Osteocyte (in vitro differentiated cells): ENCODE measurements around the gene RPS17. TPM values are rescaled to one million over a fixed set of nuclear protein-coding genes. Genes with fewer than 3 reads are reported as not detected.

Source experiments
- DNase-seq: peaks from one replicate; pipeline ENCODE4 v3.0.0; 2021; ENCODE audit warnings: mixed read lengths; ENCODE audit not compliant: unreplicated experiment; ENCODE audit errors: extremely low spot score
- H3K27ac Mint-ChIP-seq: one replicate; pipeline ENCODE4 v1.8.0; 2021; ENCODE audit warnings: mild to moderate bottlenecking, mixed read lengths; ENCODE audit not compliant: unreplicated experiment
- H3K27me3 Mint-ChIP-seq: one replicate; pipeline ENCODE4 v1.8.0; 2021; ENCODE audit warnings: mixed read lengths; ENCODE audit not compliant: unreplicated experiment
- H3K36me3 Mint-ChIP-seq: one replicate; pipeline ENCODE4 v1.8.0; 2021; ENCODE audit warnings: mixed read lengths; ENCODE audit not compliant: unreplicated experiment
- H3K4me1 Mint-ChIP-seq: one replicate; pipeline ENCODE4 v1.8.0; 2021; ENCODE audit warnings: mixed read lengths; ENCODE audit not compliant: unreplicated experiment
- H3K4me3 Mint-ChIP-seq: one replicate; pipeline ENCODE4 v1.8.0; 2021; ENCODE audit warnings: mild to moderate bottlenecking, moderate library complexity, mixed read lengths; ENCODE audit not compliant: unreplicated experiment
- H3K9me3 Mint-ChIP-seq: one replicate; pipeline ENCODE4 v1.8.0; 2021; ENCODE audit warnings: mixed read lengths; ENCODE audit not compliant: unreplicated experiment
- CTCF ChIP-seq: fragments of 200-600 bp; sonication (generic); IDR thresholded peaks from 2 replicates; pipeline ENCODE4 v1.5.0; 2021; ENCODE audit warnings: antibody characterized with exemption, mild to moderate bottlenecking, moderate library complexity
- total RNA-seq: library from RNA; stranded (reverse); gene quantifications from 2 replicates; pipeline ENCODE4 v1.2.1, GENCODE V29; 2021

RPS17 gene
- total RNA-seq, 1 donor from 2014 or later = 1,309 TPM

- Mint-ChIP-seq H3K4me3 (no peak overlapping the region), H3K36me3 (no peaks in the 10 kb centered on the region), H3K27ac (no peak overlapping the region), H3K4me1 (no peaks in the 10 kb centered on the region), H3K9me3 (no peaks in the 10 kb centered on the region), H3K27me3 (peaks cover 43% of the 10 kb centered on the region)
- no peak for TF ChIP-seq CTCF
- DNase-seq = no peak
Measured at GRCh38 chr15:82549199-82549665, 9.0 kb upstream of the RPS17 start.

- TF ChIP-seq CTCF = no peak
- DNase-seq = no peak
- Mint-ChIP-seq H3K36me3 (no peaks in the 10 kb centered on the region), H3K4me1 (no peaks in the 10 kb centered on the region), H3K27me3 (peaks cover 43% of the 10 kb centered on the region), H3K9me3 (no peaks in the 10 kb centered on the region), H3K27ac (no peak overlapping the region), H3K4me3 (no peak overlapping the region)
Measured at GRCh38 chr15:82548700-82549099, 8.4 kb upstream of the RPS17 start.

GRCh38 chr15:82545478-82545877 lies 5.2 kb upstream of the RPS17 start:
- Mint-ChIP-seq H3K4me3 (no peak overlapping the region), H3K4me1 (peaks cover 13% of the 10 kb centered on the region), H3K36me3 (no peaks in the 10 kb centered on the region), H3K27me3 (peaks cover 14% of the 10 kb centered on the region), H3K27ac (no peak overlapping the region), H3K9me3 (no peaks in the 10 kb centered on the region)
- no peak for TF ChIP-seq CTCF
- DNase-seq = no peak

- H3K27me3 Mint-ChIP-seq = peaks cover 10% of the 10 kb centered on the region
- no peaks in the 10 kb centered on the region for H3K36me3 Mint-ChIP-seq
- TF ChIP-seq CTCF = no peak
- H3K27ac Mint-ChIP-seq = no peak overlapping the region
- no peak for DNase-seq
- H3K9me3 Mint-ChIP-seq = no peaks in the 10 kb centered on the region
- no peak overlapping the region for H3K4me3 Mint-ChIP-seq
- peaks cover 13% of the 10 kb centered on the region for H3K4me1 Mint-ChIP-seq
Measured at GRCh38 chr15:82545002-82545401, 4.7 kb upstream of the RPS17 start.

GRCh38 chr15:82544431-82544830 lies 4.2 kb upstream of the RPS17 start:
- Mint-ChIP-seq H3K4me1 (peaks cover 15% of the 10 kb centered on the region), H3K9me3 (no peaks in the 10 kb centered on the region), H3K4me3 (no peak overlapping the region), H3K36me3 (no peaks in the 10 kb centered on the region), H3K27ac (no peak overlapping the region), H3K27me3 (peaks cover 9% of the 10 kb centered on the region)
- DNase-seq = no peak
- TF ChIP-seq CTCF = no peak
